ENCODE results near the gene ANKRD10.

ANKRD10 gene

GRCh38 chr13:110912651-110913051 is 2.2 kb downstream of the ANKRD10 start:
- no peak for DNase-seq (ENCODE audit: low read depth)
- TF ChIP-seq, protein P1, sequence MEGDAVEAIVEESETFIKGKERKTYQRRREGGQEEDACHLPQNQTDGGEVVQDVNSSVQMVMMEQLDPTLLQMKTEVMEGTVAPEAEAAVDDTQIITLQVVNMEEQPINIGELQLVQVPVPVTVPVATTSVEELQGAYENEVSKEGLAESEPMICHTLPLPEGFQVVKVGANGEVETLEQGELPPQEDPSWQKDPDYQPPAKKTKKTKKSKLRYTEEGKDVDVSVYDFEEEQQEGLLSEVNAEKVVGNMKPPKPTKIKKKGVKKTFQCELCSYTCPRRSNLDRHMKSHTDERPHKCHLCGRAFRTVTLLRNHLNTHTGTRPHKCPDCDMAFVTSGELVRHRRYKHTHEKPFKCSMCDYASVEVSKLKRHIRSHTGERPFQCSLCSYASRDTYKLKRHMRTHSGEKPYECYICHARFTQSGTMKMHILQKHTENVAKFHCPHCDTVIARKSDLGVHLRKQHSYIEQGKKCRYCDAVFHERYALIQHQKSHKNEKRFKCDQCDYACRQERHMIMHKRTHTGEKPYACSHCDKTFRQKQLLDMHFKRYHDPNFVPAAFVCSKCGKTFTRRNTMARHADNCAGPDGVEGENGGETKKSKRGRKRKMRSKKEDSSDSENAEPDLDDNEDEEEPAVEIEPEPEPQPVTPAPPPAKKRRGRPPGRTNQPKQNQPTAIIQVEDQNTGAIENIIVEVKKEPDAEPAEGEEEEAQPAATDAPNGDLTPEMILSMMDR (IDR thresholded peaks at IDR 0.05; ENCODE audit: low read depth, low read length, missing control alignments), result no peak
- peak overlapping the region; percentile 75 for H3K4me3 ChIP-seq (ENCODE audit: low read depth, low read length)

DNA sequence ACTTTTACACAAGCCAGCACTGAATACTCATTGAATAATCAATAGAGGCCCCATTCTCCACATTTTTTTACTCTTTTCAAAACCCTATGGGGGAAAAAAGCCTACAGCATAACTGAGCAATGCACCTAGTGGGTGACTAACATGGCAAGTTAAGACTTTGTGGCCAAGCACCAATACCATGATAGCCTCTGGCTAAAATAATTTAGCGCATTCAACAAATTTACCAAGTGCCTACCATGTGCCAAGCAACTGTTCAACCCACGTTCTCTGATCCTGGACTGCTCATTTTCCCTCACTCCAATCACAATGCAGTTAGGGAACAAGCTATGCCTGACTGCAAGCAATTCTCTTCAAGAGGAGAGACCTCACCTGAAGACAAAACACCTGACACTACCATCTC is 3.0 kb downstream of the ANKRD10 start:
- DNase-seq (ENCODE audit: low read depth), result no peak
- TF ChIP-seq, protein P1 (IDR thresholded peaks at IDR 0.05; ENCODE audit: low read depth, low read length, missing control alignments), result no peak
- peak overlapping the region; percentile 75; the same call in 1 of the 2 replicates for H3K4me3 ChIP-seq (ENCODE audit: low read depth, low read length)

DNA sequence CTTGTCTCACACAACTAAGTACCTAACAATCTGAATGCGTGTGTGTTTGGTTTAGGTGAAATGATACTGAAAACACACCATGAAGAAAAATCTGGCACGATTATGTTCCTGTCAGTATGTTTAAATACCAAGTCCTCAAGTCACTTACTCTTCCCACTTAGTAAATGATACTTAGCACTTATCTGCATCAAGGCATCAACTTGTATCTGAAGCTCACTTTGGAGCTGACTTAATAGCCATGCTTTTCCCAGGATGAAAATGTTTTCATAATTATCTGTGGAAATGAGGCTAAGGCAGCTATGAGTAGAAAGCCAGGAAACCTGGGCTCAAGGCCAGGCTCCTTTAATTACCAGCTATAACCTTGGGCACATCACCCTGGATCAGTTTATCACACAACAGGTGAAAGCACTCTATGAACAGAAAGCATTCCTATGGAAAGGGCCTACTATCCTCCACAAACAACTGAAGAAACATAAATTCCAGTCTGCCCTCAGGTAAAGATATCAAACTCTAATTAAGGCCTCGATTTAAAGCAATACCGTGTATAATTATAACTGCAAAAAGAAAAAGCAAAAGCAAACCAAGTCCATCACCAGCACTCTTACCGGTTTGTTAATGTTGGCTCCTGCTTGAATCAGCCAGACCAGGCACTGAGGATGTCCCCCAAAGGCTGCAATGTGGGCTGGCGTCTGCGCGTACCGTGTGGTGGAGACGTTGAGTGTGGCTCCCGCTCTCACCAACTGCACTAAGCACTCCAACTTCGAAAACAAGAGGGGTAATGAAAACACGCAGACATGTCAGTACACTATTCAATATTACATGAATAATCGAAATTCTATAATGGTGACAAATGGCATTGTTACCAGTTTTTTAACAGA is 4.6 kb downstream of the ANKRD10 start:
- H3K4me3 ChIP-seq (ENCODE audit: low read depth, low read length), result no peak overlapping the region

DNA sequence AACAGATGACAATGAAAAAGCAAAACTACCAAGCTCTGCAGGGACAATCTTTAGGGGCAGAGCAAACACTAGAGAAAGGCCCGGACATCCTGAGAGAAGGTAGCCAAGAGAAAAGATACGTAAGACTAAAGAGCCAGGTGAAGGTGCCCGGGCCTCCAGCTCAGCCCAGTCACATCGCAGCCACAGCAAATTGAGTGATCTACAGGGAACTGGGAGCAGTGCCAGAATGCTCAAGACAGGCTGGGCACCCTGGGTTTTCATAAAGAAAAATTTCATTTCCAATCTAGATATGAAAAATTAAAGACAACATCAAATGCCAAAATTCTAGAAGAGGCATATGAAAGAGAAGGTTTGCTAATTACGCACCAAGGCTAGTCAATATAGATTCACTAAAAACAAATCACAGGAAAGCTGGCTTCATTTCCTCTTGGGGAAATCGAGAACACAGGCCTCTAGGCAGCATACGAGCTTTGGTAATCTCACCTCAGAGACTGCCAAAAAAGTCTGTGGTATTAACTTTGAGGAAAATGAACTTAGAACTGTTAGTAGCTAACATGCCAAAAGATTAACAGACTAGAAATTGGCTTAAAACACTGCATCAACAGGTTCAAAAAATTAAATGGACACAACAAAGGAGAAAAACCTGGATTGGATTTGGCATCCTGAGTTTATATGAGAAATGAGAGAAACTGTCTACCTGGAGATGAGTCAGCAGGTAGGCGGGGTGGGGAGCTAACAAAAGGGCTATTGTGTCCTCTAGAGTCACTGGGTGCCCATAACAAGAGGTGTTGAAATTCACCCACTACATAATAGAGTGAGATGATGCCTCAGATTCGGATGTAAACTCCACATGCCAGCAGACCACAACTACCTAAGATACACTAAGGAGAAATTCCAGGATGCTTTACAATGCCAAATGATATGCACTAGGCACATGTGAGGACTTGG is 6.6 kb downstream of the ANKRD10 start:
- TF ChIP-seq, protein P1 (IDR thresholded peaks at IDR 0.05; ENCODE audit: low read depth, low read length, missing control alignments), result no peak
- DNase-seq (ENCODE audit: low read depth), result no peak
- no peak overlapping the region for H3K4me3 ChIP-seq (ENCODE audit: low read depth, low read length)

More for the DNA sequence above, 4.6 kb downstream of the ANKRD10 start:
- TF ChIP-seq, protein P1 (IDR thresholded peaks at IDR 0.05; ENCODE audit: low read depth, low read length, missing control alignments), result no peak
- no peak for DNase-seq (ENCODE audit: low read depth)

- no peak for DNase-seq (ENCODE audit: low read depth)
- TF ChIP-seq, protein P1 (IDR thresholded peaks at IDR 0.05; ENCODE audit: low read depth, low read length, missing control alignments), result no peak
- H3K4me3 ChIP-seq (ENCODE audit: low read depth, low read length), result no peak overlapping the region
Observed at GRCh38 chr13:110907301-110907700, 7.6 kb downstream of the ANKRD10 start.

GRCh38 chr13:110904748-110905147 is 10.1 kb downstream of the ANKRD10 start:
- TF ChIP-seq, protein P1 (IDR thresholded peaks at IDR 0.05; ENCODE audit: low read depth, low read length, missing control alignments), result no peak
- H3K4me3 ChIP-seq (ENCODE audit: low read depth, low read length), result no peak overlapping the region
- DNase-seq (ENCODE audit: low read depth), result no peak
